GM12892 (cell line): Measurements from ENCODE around the gene OTC.

ENCODE experiments used
- POLR2A ChIP-seq: IDR thresholded peaks from 2 replicates; pipeline ENCODE4 v1.6.1; 2011; ENCODE audit warnings: low read depth, low read length, control low read depth
- POLR2AphosphoS5 ChIP-seq: IDR thresholded peaks from 2 replicates; pipeline ENCODE4 v1.6.1; 2011; ENCODE audit warnings: low read depth, low read length, control low read depth

DNA sequence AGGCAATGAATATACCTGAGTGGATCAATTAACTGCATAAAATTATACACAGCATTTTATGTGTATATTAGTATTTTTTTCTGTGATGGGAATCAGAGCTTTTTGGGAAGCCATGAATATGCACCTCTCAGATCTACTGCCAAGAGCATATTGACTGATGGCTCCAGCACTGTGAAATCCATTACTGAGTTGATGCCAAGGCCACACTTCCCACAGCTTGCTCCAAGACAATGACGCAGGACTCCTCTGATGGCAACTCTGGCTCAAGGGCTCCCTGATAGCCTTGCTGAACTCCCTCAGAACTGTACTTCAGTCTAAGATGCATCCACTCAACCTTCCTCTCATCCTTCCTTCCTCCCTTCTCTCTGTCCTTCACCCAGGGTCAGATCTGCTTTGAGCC is 82.7 kb downstream of the OTC start:
- TF ChIP-seq POLR2A (no peak), POLR2AphosphoS5 (no peak)
